HEK293 (cell line): ENCODE measurements around the gene SLC25A41.

Experiments used
- ATF2 ChIP-seq: fragments of 450-650 bp; formaldehyde crosslinking; IDR thresholded peaks from 2 replicates; pipeline ENCODE4 v1.5.1; 2016; ENCODE audit warnings: missing biosample characterization, missing genetic modification characterization, low read depth
- BCL6B ChIP-seq: fragments of 450-650 bp; formaldehyde crosslinking; IDR thresholded peaks from 2 replicates; pipeline ENCODE4 v1.5.1; 2017; ENCODE audit warnings: missing biosample characterization, missing genetic modification characterization
- GLI4 ChIP-seq: fragments of 450-650 bp; formaldehyde crosslinking; IDR thresholded peaks from 2 replicates; pipeline ENCODE4 v1.5.1; 2016; ENCODE audit warnings: missing biosample characterization, missing genetic modification characterization
- GLIS1 ChIP-seq: fragments of 450-650 bp; formaldehyde crosslinking; IDR thresholded peaks from 2 replicates; pipeline ENCODE4 v1.5.1; 2016; ENCODE audit warnings: missing biosample characterization, missing genetic modification characterization
- GLIS2 ChIP-seq: fragments of 450-650 bp; formaldehyde crosslinking; IDR thresholded peaks from 2 replicates; pipeline ENCODE4 v1.5.1; 2016; ENCODE audit warnings: missing biosample characterization, missing genetic modification characterization
- HOXD13 ChIP-seq: sonication (generic); formaldehyde crosslinking; IDR thresholded peaks from 2 replicates; pipeline ENCODE4 v1.8.0; 2022; ENCODE audit warnings: missing genetic modification reagents, borderline replicate concordance
- KLF17 ChIP-seq: fragments of 450-650 bp; formaldehyde crosslinking; IDR thresholded peaks from 2 replicates; pipeline ENCODE4 v1.5.1; 2016; ENCODE audit warnings: missing biosample characterization, missing genetic modification characterization
- PRDM10 ChIP-seq: fragments of 450-650 bp; formaldehyde crosslinking; IDR thresholded peaks from 2 replicates; pipeline ENCODE4 v1.5.1; 2016; ENCODE audit warnings: missing biosample characterization, missing genetic modification characterization
- SCRT2 ChIP-seq: fragments of 450-650 bp; formaldehyde crosslinking; IDR thresholded peaks from 2 replicates; pipeline ENCODE4 v1.5.1; 2016; ENCODE audit warnings: missing biosample characterization, missing genetic modification characterization
- TSHZ1 ChIP-seq: fragments of 450-650 bp; formaldehyde crosslinking; IDR thresholded peaks from 2 replicates; pipeline ENCODE4 v1.5.1; 2016; ENCODE audit warnings: missing biosample characterization, missing genetic modification characterization, borderline replicate concordance
- ZBTB17 ChIP-seq: fragments of 450-650 bp; formaldehyde crosslinking; IDR thresholded peaks from 2 replicates; pipeline ENCODE4 v1.5.1; 2016; ENCODE audit warnings: missing biosample characterization, missing genetic modification characterization
- ZBTB48 ChIP-seq: fragments of 450-650 bp; formaldehyde crosslinking; IDR thresholded peaks from 2 replicates; pipeline ENCODE4 v1.5.1; 2016; ENCODE audit warnings: missing biosample characterization, missing genetic modification characterization
- ZFHX2 ChIP-seq: fragments of 450-650 bp; formaldehyde crosslinking; conservative IDR thresholded peaks from 2 replicates; pipeline ENCODE4 v1.5.1; 2016; ENCODE audit warnings: missing biosample characterization, missing genetic modification characterization
- ZNF140 ChIP-seq: fragments of 450-650 bp; formaldehyde crosslinking; IDR thresholded peaks from 2 replicates; pipeline ENCODE4 v1.5.1; 2016; ENCODE audit warnings: missing biosample characterization, missing genetic modification characterization
- ZNF157 ChIP-seq: fragments of 450-650 bp; formaldehyde crosslinking; IDR thresholded peaks from 2 replicates; pipeline ENCODE4 v1.5.1; 2016; ENCODE audit warnings: missing biosample characterization, missing genetic modification characterization
- ZNF335 ChIP-seq: fragments of 450-650 bp; formaldehyde crosslinking; conservative IDR thresholded peaks from 2 replicates; pipeline ENCODE4 v1.5.1; 2016; ENCODE audit warnings: missing biosample characterization, missing genetic modification characterization
- ZNF350 ChIP-seq: fragments of 450-650 bp; formaldehyde crosslinking; IDR thresholded peaks from 2 replicates; pipeline ENCODE4 v1.5.0; 2017; ENCODE audit warnings: missing biosample characterization, mild to moderate bottlenecking, missing genetic modification characterization
- ZNF404 ChIP-seq: fragments of 450-650 bp; formaldehyde crosslinking; IDR thresholded peaks from 2 replicates; pipeline ENCODE4 v1.5.1; 2017; ENCODE audit warnings: missing biosample characterization, missing genetic modification characterization
- ZNF473 ChIP-seq: fragments of 450-650 bp; formaldehyde crosslinking; IDR thresholded peaks from 2 replicates; pipeline ENCODE4 v1.5.1; 2017; ENCODE audit warnings: missing biosample characterization, missing genetic modification characterization
- ZNF48 ChIP-seq: fragments of 450-650 bp; formaldehyde crosslinking; IDR thresholded peaks from 2 replicates; pipeline ENCODE4 v1.5.1; 2016; ENCODE audit warnings: missing biosample characterization, missing genetic modification characterization
- ZNF580 ChIP-seq: fragments of 450-650 bp; formaldehyde crosslinking; IDR thresholded peaks from 2 replicates; pipeline ENCODE4 v1.5.1; 2016; ENCODE audit warnings: missing biosample characterization, missing genetic modification characterization
- ZNF623 ChIP-seq: fragments of 450-650 bp; formaldehyde crosslinking; IDR thresholded peaks from 2 replicates; pipeline ENCODE4 v1.5.1; 2016; ENCODE audit warnings: missing biosample characterization, missing genetic modification characterization
- ZNF629 ChIP-seq: fragments of 450-650 bp; formaldehyde crosslinking; IDR thresholded peaks from 2 replicates; pipeline ENCODE4 v1.5.1; 2017; ENCODE audit warnings: missing biosample characterization, missing genetic modification characterization
- ZNF658 ChIP-seq: fragments of 450-650 bp; formaldehyde crosslinking; IDR thresholded peaks from 2 replicates; pipeline ENCODE4; 2016; ENCODE audit warnings: missing biosample characterization, missing genetic modification characterization
- ZNF670 ChIP-seq: fragments of 450-650 bp; formaldehyde crosslinking; IDR thresholded peaks from 2 replicates; pipeline ENCODE4 v1.5.1; 2016; ENCODE audit warnings: missing biosample characterization, missing genetic modification characterization, low read depth
- ZNF701 ChIP-seq: fragments of 450-650 bp; formaldehyde crosslinking; IDR thresholded peaks from 2 replicates; pipeline ENCODE4 v1.5.1; 2016; ENCODE audit warnings: missing biosample characterization, missing genetic modification characterization
- ZNF707 ChIP-seq: fragments of 450-650 bp; formaldehyde crosslinking; IDR thresholded peaks from 2 replicates; pipeline ENCODE4 v1.5.1; 2016; ENCODE audit warnings: missing biosample characterization, missing genetic modification characterization
- ZNF830 ChIP-seq: fragments of 450-650 bp; IDR thresholded peaks from 2 replicates; pipeline ENCODE4 v1.5.0; 2018; ENCODE audit warnings: missing biosample characterization, missing genetic modification characterization, low read depth, mild to moderate bottlenecking, moderate library complexity
- ZSCAN16 ChIP-seq: fragments of 450-650 bp; formaldehyde crosslinking; IDR thresholded peaks from 2 replicates; pipeline ENCODE4 v1.5.1; 2016; ENCODE audit warnings: missing biosample characterization, missing genetic modification characterization

The SLC25A41 gene

GRCh38 chr19:6393074-6393982 is 40.2 kb downstream of the SLC25A41 start, which contains the start of gene GTF2F1 (continued):
- TF ChIP-seq PRDM10 (tag by site-specific recombination) (peak; percentile 97), ZNF473 (tag by site-specific recombination) (no peak), ZNF830 (tag by site-specific recombination) (no peak), SCRT2 (tag by site-specific recombination) (no peak), ZNF701 (tag by site-specific recombination) (peak; percentile 42; the same call in 1 of the 2 replicates), ZNF140 (no peak), ZNF48 (no peak), ZNF157 (tag by site-specific recombination) (no peak), HOXD13 (CRISPR knock-in tag) (no peak), TSHZ1 (no peak), ZBTB17 (tag by site-specific recombination) (peak; percentile 82), ZNF670 (tag by site-specific recombination) (no peak), ZNF580 (tag by site-specific recombination) (peak; percentile 91), ZNF350 (tag by site-specific recombination) (no peak), GLIS2 (peak; percentile 97), ZFHX2 (peak; percentile 71), BCL6B (no peak), KLF17 (no peak), ZNF623 (tag by site-specific recombination) (no peak), ZNF707 (no peak), ZSCAN16 (tag by site-specific recombination) (no peak), GLIS1 (tag by site-specific recombination) (peak; percentile 94), GLI4 (tag by site-specific recombination) (peak; percentile 78; the same call in 1 of the 2 replicates), ZNF335 (peak; percentile 95), ZNF629 (peak; percentile 95), ZNF404 (no peak), ZNF658 (tag by site-specific recombination) (no peak), ATF2 (peak; percentile 94), ZBTB48 (tag by site-specific recombination) (peak; percentile 90)
- TF ChIP-seq, all 188 proteins: peak for 47
